WTC11 (cell line): ENCODE data around the gene BZW2. TPM values are rescaled to one million over a fixed set of nuclear protein-coding genes. Genes with fewer than 3 reads are reported as not detected.

Experiments used
- ATAC-seq: fragments of 200-7000 bp; cut with Tn5 transposase; 2 replicates; pipeline ENCODE4 v1.10.0; 2021; ENCODE audit warnings: mild to moderate bottlenecking, moderate library complexity
- CTCF ChIA-PET: fragments of 300-600 bp; sonication (Branson Sonifier 250); formaldehyde crosslinking; loops from one replicate; lab custom pipeline; 2021; ENCODE audit warnings: antibody characterized with exemption; lab: Charles Lee
- POLR2A ChIA-PET: fragments of 350-600 bp; sonication (Branson Sonifier 250); formaldehyde crosslinking; loops from one replicate; lab custom pipeline; 2021; ENCODE audit warnings: antibody characterized with exemption; lab: Charles Lee
- DNase-seq: peaks from one replicate; pipeline ENCODE4 v3.0.0; 2021; ENCODE audit warnings: low spot score
- H3K27ac Mint-ChIP-seq: 2 replicates; pipeline ENCODE4 v1.8.0; 2021; ENCODE audit warnings: mixed read lengths
- H3K27me3 Mint-ChIP-seq: 2 replicates; pipeline ENCODE4 v1.8.0; 2021; ENCODE audit warnings: low read depth, mild to moderate bottlenecking, moderate library complexity, mixed read lengths
- H3K36me3 Mint-ChIP-seq: 2 replicates; pipeline ENCODE4 v1.8.0; 2021; ENCODE audit warnings: mixed read lengths
- H3K4me1 Mint-ChIP-seq: 2 replicates; pipeline ENCODE4 v1.8.0; 2022; ENCODE audit warnings: mixed read lengths
- H3K4me3 Mint-ChIP-seq: 2 replicates; pipeline ENCODE4 v1.8.0; 2021; ENCODE audit warnings: mild to moderate bottlenecking, moderate library complexity, mixed read lengths
- H3K9me3 Mint-ChIP-seq: 2 replicates; pipeline ENCODE4 v1.8.0; 2021; ENCODE audit warnings: mixed read lengths
- ARID4B ChIP-seq: sonication (generic); formaldehyde crosslinking; IDR thresholded peaks from 2 replicates; pipeline ENCODE4 v1.8.0; 2023; ENCODE audit warnings: missing genetic modification reagents, mild to moderate bottlenecking, borderline replicate concordance
- ATF1 ChIP-seq: sonication (generic); formaldehyde crosslinking; IDR thresholded peaks from 2 replicates; pipeline ENCODE4 v1.8.1; 2023; ENCODE audit warnings: mild to moderate bottlenecking, moderate library complexity, missing genetic modification reagents
- CREM ChIP-seq: sonication (generic); formaldehyde crosslinking; IDR thresholded peaks from 2 replicates; pipeline ENCODE4 v1.8.1; 2022; ENCODE audit warnings: mild to moderate bottlenecking, missing genetic modification reagents, moderate library complexity
- E2F4 ChIP-seq: sonication (generic); formaldehyde crosslinking; IDR thresholded peaks from 2 replicates; pipeline ENCODE4 v1.8.1; 2022; ENCODE audit warnings: low read depth, mild to moderate bottlenecking, moderate library complexity, missing genetic modification reagents, borderline replicate concordance
- ELF4 ChIP-seq: sonication (generic); formaldehyde crosslinking; IDR thresholded peaks from 2 replicates; pipeline ENCODE4 v1.8.1; 2022; ENCODE audit warnings: low read depth, mild to moderate bottlenecking, moderate library complexity, missing genetic modification reagents
- ERG ChIP-seq: fragments of 250-450 bp; sonication (Bioruptor Pico); IDR thresholded peaks from 2 replicates; pipeline ENCODE4 v1.8.0; 2021; ENCODE audit warnings: mild to moderate bottlenecking
- IRF1 ChIP-seq: sonication (generic); formaldehyde crosslinking; IDR thresholded peaks from 2 replicates; pipeline ENCODE4 v1.8.0; 2023; ENCODE audit warnings: missing genetic modification reagents
- JUN ChIP-seq: sonication (generic); formaldehyde crosslinking; IDR thresholded peaks from 2 replicates; pipeline ENCODE4 v1.8.0; 2023; ENCODE audit warnings: mild to moderate bottlenecking, missing genetic modification reagents
- KAT7 ChIP-seq: sonication (generic); formaldehyde crosslinking; IDR thresholded peaks from 2 replicates; pipeline ENCODE4 v1.8.1; 2023; ENCODE audit warnings: missing genetic modification reagents, mild to moderate bottlenecking, borderline replicate concordance
- MYBL2 ChIP-seq: sonication (generic); formaldehyde crosslinking; IDR thresholded peaks from 2 replicates; pipeline ENCODE4 v1.8.1; 2023; ENCODE audit warnings: mild to moderate bottlenecking, moderate library complexity, missing genetic modification reagents
- NFYB ChIP-seq: sonication (generic); formaldehyde crosslinking; conservative IDR thresholded peaks from 2 replicates; pipeline ENCODE4 v1.8.0; 2022; ENCODE audit warnings: low read depth, missing genetic modification reagents
- PRRX2 ChIP-seq: fragments of 250-450 bp; sonication (Bioruptor Pico); IDR thresholded peaks from 2 replicates; pipeline ENCODE4 v1.8.0; 2021; ENCODE audit warnings: mild to moderate bottlenecking
- RELA ChIP-seq: sonication (generic); formaldehyde crosslinking; IDR thresholded peaks from 2 replicates; pipeline ENCODE4 v1.8.1; 2022; ENCODE audit warnings: missing genetic modification reagents, mild to moderate bottlenecking, borderline replicate concordance
- TEAD1 ChIP-seq: sonication (generic); formaldehyde crosslinking; IDR thresholded peaks from 2 replicates; pipeline ENCODE4 v1.8.0; 2022; ENCODE audit warnings: mild to moderate bottlenecking, missing genetic modification reagents
- USF2 ChIP-seq: sonication (generic); formaldehyde crosslinking; IDR thresholded peaks from 2 replicates; pipeline ENCODE4 v1.8.1; 2023; ENCODE audit warnings: mild to moderate bottlenecking, missing genetic modification reagents, moderate library complexity
- ZBTB43 ChIP-seq: sonication (generic); formaldehyde crosslinking; IDR thresholded peaks from 2 replicates; pipeline ENCODE4 v1.8.1; 2023; ENCODE audit warnings: mild to moderate bottlenecking, missing genetic modification reagents
- ZNF416 ChIP-seq: fragments of 250-450 bp; sonication (Bioruptor Pico); IDR thresholded peaks from 2 replicates; pipeline ENCODE4 v1.9.0; 2021; ENCODE audit warnings: mild to moderate bottlenecking, inconsistent platforms
- ZNF512 ChIP-seq: sonication (generic); formaldehyde crosslinking; IDR thresholded peaks from 2 replicates; pipeline ENCODE4 v1.8.1; 2022; ENCODE audit warnings: missing genetic modification reagents, borderline replicate concordance
- ZNF532 ChIP-seq: fragments of 250-450 bp; sonication (Bioruptor Pico); IDR thresholded peaks from 2 replicates; pipeline ENCODE4 v1.9.0; 2021; ENCODE audit warnings: mild to moderate bottlenecking, borderline replicate concordance
- total RNA-seq: library from RNA; stranded (reverse); gene quantifications from 3 replicates; pipeline ENCODE4 v1.2.3, GENCODE V29; 2021

The BZW2 gene
- total RNA-seq, 1 experiment from 2014 or later: 105 TPM

GRCh38 chr7:16710651-16711050, 64.7 kb downstream of the BZW2 start:
- peaks cover 18% of the 10 kb centered on the region for H3K36me3 Mint-ChIP-seq
- no peaks in the 10 kb centered on the region for H3K9me3 Mint-ChIP-seq
- no peak overlapping the region for H3K4me3 Mint-ChIP-seq
- H3K4me1 Mint-ChIP-seq: peaks cover 16% of the 10 kb centered on the region
- DNase-seq (no peak), ATAC-seq (no peak)
- TF ChIP-seq ARID4B (CRISPR knock-in tag) (no peak), PRRX2 (CRISPR knock-in tag) (no peak), USF2 (CRISPR knock-in tag) (no peak), MYBL2 (CRISPR knock-in tag) (no peak), ERG (no peak), ZNF512 (no peak), KAT7 (CRISPR knock-in tag) (no peak), E2F4 (no peak), IRF1 (CRISPR knock-in tag) (no peak), RELA (CRISPR knock-in tag) (no peak), CREM (CRISPR knock-in tag) (no peak), ZBTB43 (no peak), ELF4 (CRISPR knock-in tag) (no peak)
- ChIA-PET CTCF (no interaction called here), POLR2A (no interaction called here)
- no peaks in the 10 kb centered on the region for H3K27me3 Mint-ChIP-seq
- no peak overlapping the region for H3K27ac Mint-ChIP-seq

- Mint-ChIP-seq H3K4me1 (peaks cover 16% of the 10 kb centered on the region), H3K4me3 (no peak overlapping the region), H3K27ac (no peak overlapping the region), H3K36me3 (peaks cover 7% of the 10 kb centered on the region), H3K27me3 (no peaks in the 10 kb centered on the region), H3K9me3 (no peaks in the 10 kb centered on the region)
- ChIA-PET CTCF (no interaction called here), POLR2A (no interaction called here)
- ATAC-seq: no peak
- no peak for DNase-seq
- TF ChIP-seq PRRX2 (CRISPR knock-in tag) (no peak), TEAD1 (CRISPR knock-in tag) (no peak), JUN (CRISPR knock-in tag) (no peak), ZNF532 (CRISPR knock-in tag) (no peak), ATF1 (CRISPR knock-in tag) (no peak), ZNF416 (CRISPR knock-in tag) (no peak), NFYB (no peak)
Measured at GRCh38 chr7:16711730-16712129, 65.7 kb downstream of the BZW2 start.
